GM19328 (cell line): Measurements from ENCODE around the gene GTPBP1.

Experiments used
- ATAC-seq: cut with Tn5 transposase; IDR thresholded peaks from one replicate; pipeline ENCODE4 v1.9.1; 2021; ENCODE audit warnings: mild to moderate bottlenecking, moderate library complexity; ENCODE audit not compliant: unreplicated experiment

GTPBP1 gene

GRCh38 chr22:38705235-38706100 is at the start of gene GTPBP1:
Gene GTPBP1 (plus strand): TSS chr22:38705944. CDS start chr22:38705956, 12 bp downstream.
- peak; percentile 64 for ATAC-seq

GRCh38 chr22:38656256-38657044 is 49.3 kb upstream of the GTPBP1 start, which contains the start of the genes CBY1 and FAM227A:
Gene CBY1 (plus strand): TSS chr22:38656638. CDS start chr22:38668055, 11,417 bp downstream.
Gene FAM227A (minus strand): TSS chr22:38656392. CDS start chr22:38650168, 6,224 bp downstream.
- peak; percentile 63 for ATAC-seq

- no peak for ATAC-seq
Measured at GRCh38 chr22:38657045-38657909, 48.5 kb upstream of the GTPBP1 start.

GRCh38 chr22:38674888-38675287 is 30.9 kb upstream of the GTPBP1 start:
- ATAC-seq = no peak

GRCh38 chr22:38675833-38676232 is 29.9 kb upstream of the GTPBP1 start:
- no peak for ATAC-seq

GRCh38 chr22:38681582-38682335 is 24.0 kb upstream of the GTPBP1 start, which contains the start of gene TOMM22:
Gene TOMM22 (plus strand): TSS chr22:38681957. CDS start chr22:38681979, 22 bp downstream.
- peak; percentile 91 for ATAC-seq

- no peak for ATAC-seq
Measured at GRCh38 chr22:38684895-38685294, 20.8 kb upstream of the GTPBP1 start.

GRCh38 chr22:38685761-38686160 is 20.0 kb upstream of the GTPBP1 start:
- ATAC-seq = no peak

- no peak for ATAC-seq
Measured at GRCh38 chr22:38689651-38690050, 16.1 kb upstream of the GTPBP1 start.

GRCh38 chr22:38694049-38694448 is 11.7 kb upstream of the GTPBP1 start:
- ATAC-seq = no peak

GRCh38 chr22:38694940-38695339 is 10.8 kb upstream of the GTPBP1 start:
- ATAC-seq = no peak

GRCh38 chr22:38696606-38697424 is 8.9 kb upstream of the GTPBP1 start:
- no peak for ATAC-seq

GRCh38 chr22:38697425-38698089 is 8.2 kb upstream of the GTPBP1 start:
- no peak for ATAC-seq

GRCh38 chr22:38698407-38699094 is 7.2 kb upstream of the GTPBP1 start:
- ATAC-seq = no peak

GRCh38 chr22:38699143-38699542 is 6.6 kb upstream of the GTPBP1 start:
- ATAC-seq = no peak

- no peak for ATAC-seq
Measured at GRCh38 chr22:38699784-38700183, 6.0 kb upstream of the GTPBP1 start.

- no peak for ATAC-seq
Measured at GRCh38 chr22:38700270-38700788, 5.4 kb upstream of the GTPBP1 start.
